Measurements from ENCODE around the gene GAGE10. TPM values are rescaled to one million over a fixed set of nuclear protein-coding genes. Genes with fewer than 3 reads are reported as not detected.
"Not testable (repeated sequence)": the region's sequence is repeated elsewhere in the genome, so short reads cannot be mapped to it uniquely, and the experiment has no call there.

The GAGE10 gene
- total RNA-seq, 1 donor from 2014 or later, result not detected

DNA sequence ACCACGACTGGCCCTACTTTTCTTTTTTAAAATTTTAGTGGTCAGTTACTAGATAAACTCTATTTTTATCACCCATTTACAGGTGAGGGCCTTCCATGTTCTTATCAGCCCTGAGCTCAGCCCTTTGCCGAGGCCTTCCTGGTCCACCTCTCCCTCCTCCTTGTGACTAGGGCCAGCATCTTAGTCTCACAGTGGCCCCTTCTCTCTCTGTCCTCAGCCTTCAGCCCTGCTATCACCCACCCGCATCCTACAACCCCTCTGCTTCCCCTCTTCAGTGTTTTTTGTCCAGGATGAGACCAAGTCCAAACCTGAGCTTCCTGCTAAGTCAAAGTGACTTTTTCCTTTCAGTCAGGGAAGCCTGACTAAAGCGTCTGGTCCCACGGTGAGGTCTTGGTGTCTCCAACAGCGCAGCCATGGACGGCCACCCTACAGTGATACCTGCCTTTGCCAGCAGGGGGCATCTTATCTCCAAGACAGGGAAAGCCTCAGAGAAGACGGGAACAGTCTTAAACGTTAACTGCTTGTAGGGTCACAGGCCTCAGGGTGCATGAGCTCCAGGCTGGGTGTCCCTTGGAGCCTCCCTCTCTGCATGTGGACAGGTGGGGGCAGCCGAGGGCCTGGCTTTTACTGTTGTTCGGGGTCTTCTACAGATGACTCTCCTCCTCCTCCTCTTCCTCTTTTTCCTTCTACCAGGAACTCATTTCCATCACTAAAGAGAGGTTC, 11.7 kb upstream of the GAGE10 start:
- H3K4me3 Mint-ChIP-seq (ENCODE audit: unreplicated experiment), result no peak overlapping the region
- H3K9me3 Mint-ChIP-seq (ENCODE audit: unreplicated experiment), result no peaks in the 10 kb centered on the region
- no peak overlapping the region for H3K27ac Mint-ChIP-seq (ENCODE audit: unreplicated experiment)

DNA sequence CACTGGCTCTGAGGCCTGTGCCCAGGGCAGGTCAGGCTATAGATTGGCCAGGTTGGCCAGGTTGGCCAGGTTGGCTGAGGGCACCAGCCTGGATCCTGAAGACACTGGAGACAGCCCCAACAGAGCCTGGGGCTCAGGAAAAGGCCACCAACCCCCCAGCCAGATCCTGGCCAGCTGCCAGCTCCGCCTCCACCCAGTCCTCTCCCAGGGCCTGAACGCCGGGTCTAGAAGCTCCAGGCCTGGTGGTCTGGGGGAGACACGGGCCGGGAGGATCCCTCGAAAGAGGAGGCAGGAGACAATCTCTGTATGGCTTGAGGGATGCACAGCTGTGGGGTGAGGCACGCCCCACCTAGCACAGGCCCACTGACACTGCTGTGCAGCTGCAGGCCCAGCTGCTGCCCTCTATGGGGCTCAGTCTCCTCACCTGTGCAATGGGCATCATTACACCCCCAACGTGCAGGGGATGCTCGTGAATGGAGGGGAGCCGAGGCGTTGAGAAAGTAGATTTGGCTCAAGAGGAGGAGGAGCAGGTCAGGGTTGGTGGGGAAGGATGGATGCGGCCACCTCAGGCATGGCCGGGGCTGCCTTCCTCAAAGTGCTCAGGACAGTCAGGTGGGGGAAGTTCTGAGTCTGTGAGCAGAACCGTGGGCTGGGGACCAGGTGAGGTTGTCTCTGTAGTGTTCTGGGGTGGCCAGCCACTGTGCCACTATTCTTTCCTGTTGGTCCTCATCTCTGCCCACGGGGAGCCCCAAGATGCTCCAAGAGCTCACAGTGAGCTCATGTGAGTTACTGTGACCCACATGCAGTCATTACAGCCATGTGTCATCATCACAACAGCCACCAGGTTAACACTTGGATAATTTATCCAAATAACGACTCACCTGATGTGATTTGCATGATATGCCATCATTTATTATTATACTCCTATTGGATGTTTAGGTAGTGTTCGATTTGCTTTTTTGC, 10.8 kb upstream of the GAGE10 start:
- H3K4me3 Mint-ChIP-seq (ENCODE audit: unreplicated experiment), result no peak overlapping the region
- DNase-seq, result no peak
- TF ChIP-seq, protein P1, sequence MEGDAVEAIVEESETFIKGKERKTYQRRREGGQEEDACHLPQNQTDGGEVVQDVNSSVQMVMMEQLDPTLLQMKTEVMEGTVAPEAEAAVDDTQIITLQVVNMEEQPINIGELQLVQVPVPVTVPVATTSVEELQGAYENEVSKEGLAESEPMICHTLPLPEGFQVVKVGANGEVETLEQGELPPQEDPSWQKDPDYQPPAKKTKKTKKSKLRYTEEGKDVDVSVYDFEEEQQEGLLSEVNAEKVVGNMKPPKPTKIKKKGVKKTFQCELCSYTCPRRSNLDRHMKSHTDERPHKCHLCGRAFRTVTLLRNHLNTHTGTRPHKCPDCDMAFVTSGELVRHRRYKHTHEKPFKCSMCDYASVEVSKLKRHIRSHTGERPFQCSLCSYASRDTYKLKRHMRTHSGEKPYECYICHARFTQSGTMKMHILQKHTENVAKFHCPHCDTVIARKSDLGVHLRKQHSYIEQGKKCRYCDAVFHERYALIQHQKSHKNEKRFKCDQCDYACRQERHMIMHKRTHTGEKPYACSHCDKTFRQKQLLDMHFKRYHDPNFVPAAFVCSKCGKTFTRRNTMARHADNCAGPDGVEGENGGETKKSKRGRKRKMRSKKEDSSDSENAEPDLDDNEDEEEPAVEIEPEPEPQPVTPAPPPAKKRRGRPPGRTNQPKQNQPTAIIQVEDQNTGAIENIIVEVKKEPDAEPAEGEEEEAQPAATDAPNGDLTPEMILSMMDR (IDR thresholded peaks at IDR 0.05; ENCODE audit: partially characterized antibody, unreplicated experiment), result no peak
- peaks cover under 1% of the 10 kb centered on the region for H3K9me3 Mint-ChIP-seq (ENCODE audit: unreplicated experiment)
- H3K27ac Mint-ChIP-seq (ENCODE audit: unreplicated experiment), result no peak overlapping the region
- H3K27me3 Mint-ChIP-seq (ENCODE audit: unreplicated experiment), result no peaks in the 10 kb centered on the region
- H3K36me3 Mint-ChIP-seq (ENCODE audit: unreplicated experiment), result no peaks in the 10 kb centered on the region
- no peaks in the 10 kb centered on the region for H3K4me1 Mint-ChIP-seq (ENCODE audit: low read depth, unreplicated experiment)

More for the DNA sequence above, 11.7 kb upstream of the GAGE10 start:
- no peaks in the 10 kb centered on the region for H3K27me3 Mint-ChIP-seq (ENCODE audit: unreplicated experiment)
- TF ChIP-seq, protein P1 (IDR thresholded peaks at IDR 0.05; ENCODE audit: partially characterized antibody, unreplicated experiment), result peak; percentile 76
- H3K4me1 Mint-ChIP-seq (ENCODE audit: low read depth, unreplicated experiment), result no peaks in the 10 kb centered on the region
- DNase-seq, result peak; percentile 80
- H3K36me3 Mint-ChIP-seq (ENCODE audit: unreplicated experiment), result no peaks in the 10 kb centered on the region

DNA sequence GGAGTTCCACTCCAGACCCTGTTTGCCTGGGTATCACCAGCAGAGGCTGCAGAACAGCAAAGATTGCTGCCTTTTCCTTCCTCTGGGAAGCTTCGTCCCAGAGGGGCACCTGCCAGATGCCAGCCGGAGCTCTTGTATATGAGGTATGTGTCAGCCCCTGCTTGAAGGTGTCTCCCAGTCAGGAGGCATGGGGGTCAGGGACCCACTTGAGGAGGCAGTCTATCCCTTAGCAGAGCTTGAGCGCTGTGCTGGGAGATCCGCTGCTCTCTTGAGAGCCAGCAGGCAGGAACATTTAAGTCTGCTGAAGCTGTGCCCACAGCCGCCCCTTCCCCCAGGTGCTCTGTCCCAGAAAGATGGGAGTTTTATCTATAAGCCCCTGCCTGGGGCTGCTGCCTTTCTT, 4.2 kb upstream of the GAGE10 start:
- H3K4me1 Mint-ChIP-seq (ENCODE audit: low read depth, unreplicated experiment); H3K4me3 Mint-ChIP-seq (ENCODE audit: unreplicated experiment); H3K9me3 Mint-ChIP-seq (ENCODE audit: unreplicated experiment); H3K36me3 Mint-ChIP-seq (ENCODE audit: unreplicated experiment); DNase-seq; H3K27ac Mint-ChIP-seq (ENCODE audit: unreplicated experiment); H3K27me3 Mint-ChIP-seq (ENCODE audit: unreplicated experiment): not testable (repeated sequence)

DNA sequence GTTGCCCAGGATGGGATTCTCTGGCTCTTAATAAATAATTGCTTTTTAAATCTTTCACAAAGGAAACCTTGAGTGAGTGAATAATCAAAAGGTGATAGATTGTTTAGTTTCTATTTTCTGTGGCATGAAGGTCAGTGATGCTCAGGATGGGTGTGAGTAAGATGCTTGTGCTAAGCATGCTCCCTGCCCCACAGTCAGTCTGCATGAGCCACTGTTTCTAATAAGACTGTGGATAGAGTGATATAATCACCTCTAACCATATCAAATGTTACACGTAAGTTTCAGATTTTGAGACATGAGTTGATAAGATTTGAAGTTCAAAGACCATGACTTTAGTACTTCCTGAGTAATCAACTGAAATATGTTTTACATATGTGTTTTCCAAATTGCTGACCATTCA, 2.7 kb upstream of the GAGE10 start:
- H3K36me3 Mint-ChIP-seq (ENCODE audit: unreplicated experiment), result no peaks in the 10 kb centered on the region
- no peak overlapping the region for H3K27ac Mint-ChIP-seq (ENCODE audit: unreplicated experiment)
- TF ChIP-seq, protein P1 (IDR thresholded peaks at IDR 0.05; ENCODE audit: partially characterized antibody, unreplicated experiment), result no peak
- no peaks in the 10 kb centered on the region for H3K4me1 Mint-ChIP-seq (ENCODE audit: low read depth, unreplicated experiment)
- no peak overlapping the region for H3K4me3 Mint-ChIP-seq (ENCODE audit: unreplicated experiment)
- H3K9me3 Mint-ChIP-seq (ENCODE audit: unreplicated experiment), result peaks cover 3% of the 10 kb centered on the region
- H3K27me3 Mint-ChIP-seq (ENCODE audit: unreplicated experiment), result no peaks in the 10 kb centered on the region
- no peak for DNase-seq

DNA sequence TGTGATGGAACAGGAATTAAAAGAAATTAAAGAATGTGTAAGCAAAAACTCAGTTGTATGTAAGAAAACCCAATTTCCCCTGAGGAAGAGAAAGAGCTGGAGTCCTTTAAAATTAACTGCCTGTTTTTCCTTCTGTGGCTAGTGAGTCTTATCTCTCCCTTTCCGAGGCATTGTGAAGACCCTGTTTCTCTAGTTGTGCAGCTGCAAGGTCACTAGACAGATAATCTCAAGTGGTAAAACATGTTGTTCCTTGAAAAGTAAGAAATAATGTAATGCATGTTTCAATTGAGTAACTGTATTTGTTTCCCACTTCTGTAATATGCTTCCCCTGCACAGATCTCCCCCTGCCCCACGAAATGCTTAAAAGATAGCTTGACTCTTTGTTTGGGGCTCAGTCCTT, 4.3 kb downstream of the GAGE10 start:
- not testable (repeated sequence) for H3K4me1 Mint-ChIP-seq (ENCODE audit: low read depth, unreplicated experiment); H3K36me3 Mint-ChIP-seq (ENCODE audit: unreplicated experiment); H3K4me3 Mint-ChIP-seq (ENCODE audit: unreplicated experiment); H3K9me3 Mint-ChIP-seq (ENCODE audit: unreplicated experiment); H3K27ac Mint-ChIP-seq (ENCODE audit: unreplicated experiment); DNase-seq; H3K27me3 Mint-ChIP-seq (ENCODE audit: unreplicated experiment)

Data from glutamatergic neuron (in vitro differentiated cells).